GM21619 (cell line): Measurements from ENCODE around the gene SGCA.

Experiments used
- ATAC-seq: cut with Tn5 transposase; IDR thresholded peaks from one replicate; pipeline ENCODE4 v1.9.1; 2021; ENCODE audit not compliant: unreplicated experiment

The SGCA gene

GRCh38 chr17:50134206-50135110 lies 31.3 kb upstream of the SGCA start:
- no peak for ATAC-seq

GRCh38 chr17:50135316-50136095 lies 30.3 kb upstream of the SGCA start:
- ATAC-seq, result no peak

GRCh38 chr17:50136096-50136687 lies 29.6 kb upstream of the SGCA start:
- no peak for ATAC-seq

- no peak for ATAC-seq
Observed at GRCh38 chr17:50137042-50137441, 28.8 kb upstream of the SGCA start.

- ATAC-seq, result no peak
Observed at GRCh38 chr17:50139185-50139783, 26.5 kb upstream of the SGCA start.

- ATAC-seq, result peak; percentile 52
Observed at GRCh38 chr17:50139950-50140885, 25.6 kb upstream of the SGCA start.

- no peak for ATAC-seq
Observed at GRCh38 chr17:50141026-50141744, 24.6 kb upstream of the SGCA start.

GRCh38 chr17:50141745-50142110 lies 24.1 kb upstream of the SGCA start:
- no peak for ATAC-seq

GRCh38 chr17:50143461-50144176 lies 22.2 kb upstream of the SGCA start:
- no peak for ATAC-seq

- ATAC-seq, result no peak
Observed at GRCh38 chr17:50144355-50144754, 21.4 kb upstream of the SGCA start.

- ATAC-seq, result no peak
Observed at GRCh38 chr17:50144845-50145531, 20.8 kb upstream of the SGCA start.

- ATAC-seq, result no peak
Observed at GRCh38 chr17:50145532-50146229, 20.1 kb upstream of the SGCA start.

- no peak for ATAC-seq
Observed at GRCh38 chr17:50146230-50146926, 19.4 kb upstream of the SGCA start.

GRCh38 chr17:50146927-50147665 lies 18.7 kb upstream of the SGCA start:
- ATAC-seq, result no peak

GRCh38 chr17:50147841-50148225 lies 18.0 kb upstream of the SGCA start:
- no peak for ATAC-seq

- ATAC-seq, result peak; percentile 31
Observed at GRCh38 chr17:50148226-50149090, 17.3 kb upstream of the SGCA start.
